H7 (cell line): ENCODE results near the gene PRDM11. TPM values are rescaled to one million over a fixed set of nuclear protein-coding genes. Genes with fewer than 3 reads are reported as not detected.

ENCODE experiments used
- DNase-seq: peaks from one replicate; pipeline ENCODE4 v3.0.0; 2012
- H3K27me3 ChIP-seq: 2 replicates; pipeline ENCODE4 v1.6.0; 2011; ENCODE audit warnings: mild to moderate bottlenecking, low read length; ENCODE audit not compliant: control insufficient read depth, insufficient read depth
- H3K36me3 ChIP-seq: replicated peaks from 2 replicates; pipeline ENCODE4 v1.5.1; 2011; ENCODE audit warnings: low read length; ENCODE audit not compliant: control insufficient read depth, insufficient read depth
- H3K4me3 ChIP-seq: 2 replicates; pipeline ENCODE4 v1.5.1; 2011; ENCODE audit warnings: low read depth, mild to moderate bottlenecking, control low read depth, low read length, moderate library complexity; ENCODE audit not compliant: insufficient read depth
- total RNA-seq: library from RNA; depleted of rRNA; stranded (reverse); fragments of >200 nt; shearing (Covaris generic); gene quantifications from 2 replicates; pipeline ENCODE4 v1.2.3, GENCODE V29; 2014

Gene PRDM11
- total RNA-seq, 1 experiment from 2014 or later: 2.0 TPM

DNA sequence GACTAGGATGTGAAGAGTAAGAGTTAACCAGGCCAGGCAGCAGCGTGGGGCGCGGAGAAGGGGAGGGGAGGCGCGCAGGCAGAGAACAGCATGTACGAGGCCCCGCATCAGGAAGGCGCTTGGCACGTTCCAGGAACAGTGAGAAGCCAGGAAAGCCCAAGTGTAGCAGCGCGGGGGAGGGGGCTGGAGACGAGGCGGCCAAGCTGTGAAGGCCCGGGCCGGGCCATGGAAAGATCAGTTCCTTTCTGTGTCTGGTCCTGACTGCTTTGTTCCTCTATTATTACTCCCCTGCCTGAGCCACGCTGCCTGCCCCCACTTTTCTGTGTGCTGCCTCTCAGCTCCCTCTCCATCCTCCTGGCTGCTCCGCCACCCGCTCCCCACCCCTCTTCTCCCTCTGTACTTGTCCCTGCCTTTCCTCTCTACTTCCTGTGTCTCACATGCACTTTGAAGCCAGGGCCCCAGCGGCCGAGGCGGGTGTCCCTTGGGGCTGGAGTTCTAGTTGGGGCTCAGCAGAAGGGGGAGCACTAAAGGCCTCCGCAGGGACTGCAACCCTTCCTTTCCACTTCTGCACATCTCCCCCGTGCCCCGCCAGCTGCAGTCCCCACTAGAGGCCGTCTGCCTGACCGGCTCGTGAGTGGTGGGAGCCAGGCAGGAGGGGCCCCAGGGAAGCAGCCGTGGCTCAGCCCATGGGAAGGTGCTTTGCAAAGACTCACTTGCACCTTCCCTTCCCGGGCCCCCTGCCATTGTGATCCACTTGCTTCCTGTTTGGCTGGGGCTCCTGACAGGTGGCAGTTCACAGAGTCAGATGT lies 63.7 kb downstream of the PRDM11 start:
- peak; percentile 93 for DNase-seq
- Histone ChIP-seq H3K27me3 (no peaks in the 10 kb centered on the region), H3K4me3 (no peak overlapping the region), H3K36me3 (no peaks in the 10 kb centered on the region; the same call in 1 of the 2 replicates)

- no peaks in the 10 kb centered on the region for H3K27me3 ChIP-seq
- H3K36me3 ChIP-seq: no peaks in the 10 kb centered on the region; the same call in 1 of the 2 replicates
- no peak overlapping the region for H3K4me3 ChIP-seq
- peak; percentile 45 for DNase-seq
These were observed 64.4 kb downstream of the PRDM11 start for GRCh38 chr11:45210846-45211245.

- DNase-seq: no peak
These were observed 65.3 kb downstream of the PRDM11 start for GRCh38 chr11:45211732-45212131.

GRCh38 chr11:45212566-45213315 lies 66.3 kb downstream of the PRDM11 start:
- Histone ChIP-seq H3K4me3 (no peak overlapping the region), H3K27me3 (no peaks in the 10 kb centered on the region), H3K36me3 (no peaks in the 10 kb centered on the region)
- peak; percentile 93 for DNase-seq

More at GRCh38 chr11:45211732-45212131, 65.3 kb downstream of the PRDM11 start:
- Histone ChIP-seq H3K36me3 (no peaks in the 10 kb centered on the region), H3K4me3 (no peak overlapping the region), H3K27me3 (no peaks in the 10 kb centered on the region)

DNA sequence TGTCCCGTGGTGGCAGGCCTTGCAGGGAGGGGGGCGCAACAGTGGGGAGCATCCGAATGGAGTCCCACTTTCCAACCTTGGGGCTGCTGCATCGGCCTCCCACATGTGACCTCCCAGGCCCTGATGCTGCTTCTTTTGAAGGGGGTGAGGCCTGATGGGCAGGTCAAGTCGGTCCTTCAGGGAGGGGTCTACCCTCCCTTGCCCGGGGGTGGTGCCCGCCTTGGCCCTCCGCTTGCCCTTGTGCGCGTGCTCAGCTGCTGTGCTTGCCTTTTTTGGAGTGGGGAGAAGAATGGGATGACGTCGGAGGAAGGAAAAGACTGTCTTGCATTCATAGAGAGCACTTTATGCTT lies 66.9 kb downstream of the PRDM11 start:
- H3K4me3 ChIP-seq: no peak overlapping the region
- peak; percentile 50 for DNase-seq
- no peaks in the 10 kb centered on the region for H3K36me3 ChIP-seq
- H3K27me3 ChIP-seq: no peaks in the 10 kb centered on the region

GRCh38 chr11:45213717-45214116 lies 67.3 kb downstream of the PRDM11 start:
- DNase-seq: no peak
- no peaks in the 10 kb centered on the region for H3K36me3 ChIP-seq
- H3K27me3 ChIP-seq: no peaks in the 10 kb centered on the region
- H3K4me3 ChIP-seq: no peak overlapping the region

GRCh38 chr11:45215098-45215865 lies 68.8 kb downstream of the PRDM11 start:
- H3K36me3 ChIP-seq: no peaks in the 10 kb centered on the region
- no peak overlapping the region for H3K4me3 ChIP-seq
- no peaks in the 10 kb centered on the region for H3K27me3 ChIP-seq
- no peak for DNase-seq

DNA sequence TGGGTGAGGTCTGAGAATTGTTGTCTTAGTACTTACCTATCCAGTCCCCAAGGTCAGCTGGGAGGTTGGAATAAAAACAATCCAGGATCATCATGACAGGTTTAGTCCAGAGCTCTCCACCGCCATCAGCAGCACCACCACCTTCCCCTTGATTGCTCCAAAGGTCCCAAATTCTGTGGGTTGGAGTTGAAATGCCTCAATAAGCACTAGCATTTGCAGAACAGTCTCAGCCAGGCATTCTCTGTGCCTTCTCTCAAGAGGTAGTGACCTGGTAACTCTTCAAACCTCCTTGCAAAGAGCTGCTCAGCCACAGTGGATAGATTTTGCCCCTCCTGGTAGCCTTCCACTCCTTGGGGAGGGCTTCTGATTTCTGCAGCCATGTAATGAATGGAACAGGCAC lies 69.6 kb downstream of the PRDM11 start:
- Histone ChIP-seq H3K4me3 (no peak overlapping the region), H3K36me3 (no peaks in the 10 kb centered on the region), H3K27me3 (no peaks in the 10 kb centered on the region)
- no peak for DNase-seq

DNA sequence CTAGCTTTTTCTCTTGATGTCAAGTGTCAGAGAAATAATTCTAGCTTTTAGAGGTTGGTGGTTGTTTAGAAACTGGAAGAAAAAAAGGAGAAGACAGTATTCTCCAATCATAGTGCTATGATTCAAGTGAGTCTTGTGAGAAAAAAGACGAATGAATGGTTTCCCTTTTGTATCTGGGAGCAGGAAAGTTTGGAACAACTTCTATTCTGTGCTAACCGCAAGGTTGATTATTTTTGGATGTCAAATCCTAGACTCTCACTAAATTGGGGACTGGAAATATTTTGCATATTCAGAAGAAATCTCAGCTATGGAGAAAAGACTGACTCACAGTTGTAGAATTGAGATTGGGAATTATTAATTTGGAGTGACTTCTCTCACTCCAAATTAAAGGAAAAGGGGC lies 70.5 kb downstream of the PRDM11 start:
- H3K27me3 ChIP-seq: no peaks in the 10 kb centered on the region
- no peak for DNase-seq
- H3K36me3 ChIP-seq: no peaks in the 10 kb centered on the region
- H3K4me3 ChIP-seq: no peak overlapping the region

- H3K4me3 ChIP-seq: no peak overlapping the region
- DNase-seq: no peak
- no peaks in the 10 kb centered on the region for H3K36me3 ChIP-seq
- H3K27me3 ChIP-seq: no peaks in the 10 kb centered on the region
These were observed 71.6 kb downstream of the PRDM11 start for GRCh38 chr11:45217991-45218390.

DNA sequence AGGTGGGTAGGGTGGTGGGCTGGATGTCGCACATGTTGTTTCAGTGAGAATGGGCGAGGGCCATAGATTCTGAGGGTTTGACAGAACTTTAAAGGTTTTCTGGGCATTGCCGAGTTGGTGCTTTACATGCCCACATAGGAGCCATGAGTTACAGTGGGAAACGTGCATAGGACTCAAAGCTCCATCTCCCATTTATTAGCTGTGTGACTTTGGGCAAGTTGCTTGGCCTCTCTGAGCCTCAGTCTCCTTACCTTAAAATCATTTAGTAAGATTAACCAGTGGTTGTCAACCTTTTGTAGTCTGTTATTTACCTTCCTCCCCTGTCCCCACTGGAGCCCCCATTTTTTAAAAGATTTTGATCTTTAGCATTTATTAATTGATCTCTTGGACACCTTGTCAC lies 72.3 kb downstream of the PRDM11 start:
- Histone ChIP-seq H3K27me3 (no peaks in the 10 kb centered on the region), H3K36me3 (no peaks in the 10 kb centered on the region), H3K4me3 (no peak overlapping the region)
- DNase-seq: no peak

GRCh38 chr11:45219411-45219810 lies 73.0 kb downstream of the PRDM11 start:
- no peak overlapping the region for H3K4me3 ChIP-seq
- H3K27me3 ChIP-seq: no peaks in the 10 kb centered on the region
- no peaks in the 10 kb centered on the region; the same call in 1 of the 2 replicates for H3K36me3 ChIP-seq
- DNase-seq: no peak

- no peak overlapping the region for H3K4me3 ChIP-seq
- H3K27me3 ChIP-seq: no peaks in the 10 kb centered on the region
- no peak for DNase-seq
- H3K36me3 ChIP-seq: peaks cover 2% of the 10 kb centered on the region; the same call in 1 of the 2 replicates
These were observed 77.1 kb downstream of the PRDM11 start for GRCh38 chr11:45223496-45223895.

DNA sequence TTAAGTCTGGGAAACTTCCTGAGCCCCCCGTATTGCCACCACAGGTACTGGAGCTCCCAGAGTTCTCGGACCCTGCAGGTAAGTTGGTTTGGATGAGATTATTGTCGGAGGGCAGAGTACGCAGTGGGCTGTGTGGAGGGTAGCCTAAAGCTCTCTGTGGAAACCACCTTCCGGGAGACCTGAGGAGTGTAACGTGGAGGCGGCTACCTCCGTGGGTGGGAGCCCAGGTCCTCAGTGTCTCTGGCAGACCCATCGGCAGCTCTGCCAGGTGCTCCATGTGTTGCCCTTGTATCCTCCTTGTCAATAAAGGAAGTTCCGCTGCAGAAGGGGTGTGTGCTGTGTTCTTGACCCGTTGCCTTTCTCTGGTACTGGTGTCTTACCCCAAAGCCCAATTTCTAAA lies 78.3 kb downstream of the PRDM11 start:
- no peak for DNase-seq
- H3K36me3 ChIP-seq: peaks cover 2% of the 10 kb centered on the region; the same call in 1 of the 2 replicates
- no peak overlapping the region for H3K4me3 ChIP-seq
- no peaks in the 10 kb centered on the region for H3K27me3 ChIP-seq
